ENCODE measurements around the gene SLC25A30. TPM values are rescaled to one million over a fixed set of nuclear protein-coding genes. Genes with fewer than 3 reads are reported as not detected.

SLC25A30 gene
- total and polyA plus RNA-seq, 9 donors = 11.6 to 19.6 (median 14.0) TPM

DNA sequence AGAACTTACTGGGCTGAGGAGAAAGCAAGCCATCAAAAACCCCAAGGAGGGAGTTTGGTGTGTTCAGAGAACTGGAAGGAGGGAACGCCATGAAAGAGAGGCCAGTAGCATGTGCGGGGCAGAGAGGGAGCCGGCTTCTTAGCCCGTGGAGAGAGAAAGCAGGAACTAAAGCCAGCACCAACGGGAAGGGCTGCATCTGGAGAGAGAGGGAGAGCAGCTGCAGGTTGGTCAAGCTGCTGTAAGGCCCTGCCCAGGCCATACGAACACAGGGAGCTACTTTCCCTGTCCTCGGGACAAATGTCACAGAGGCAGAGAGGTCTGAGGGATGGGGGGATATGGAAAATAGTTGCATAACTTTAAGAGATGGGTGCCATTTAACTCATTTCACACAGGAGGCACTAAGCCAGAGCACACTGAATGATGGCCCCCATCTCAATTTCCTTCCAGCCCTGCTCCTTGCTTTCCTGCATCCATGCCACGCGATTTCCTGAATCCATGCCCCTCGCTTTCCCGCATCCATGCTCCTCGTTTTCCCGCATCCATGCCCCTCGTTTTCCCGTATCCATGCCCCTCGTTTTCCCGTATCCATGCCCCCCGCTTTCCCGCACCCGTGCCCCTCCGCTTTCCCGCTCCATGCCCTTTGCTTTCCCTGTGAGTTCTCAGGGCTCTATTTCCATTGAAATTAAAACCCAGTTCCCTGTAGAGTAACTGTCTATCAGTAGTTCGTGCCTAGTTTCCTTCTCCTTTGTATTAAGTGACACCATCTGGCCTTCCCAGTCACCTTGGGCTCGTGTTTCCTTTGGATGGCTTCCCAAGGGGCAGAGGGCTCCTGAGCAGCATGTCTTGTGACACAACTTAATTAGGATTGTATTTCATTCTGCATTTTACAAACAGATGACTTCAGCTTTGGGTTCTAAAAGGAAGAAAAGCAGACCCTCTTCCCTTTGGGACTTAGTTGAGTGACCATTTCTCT, 45.7 kb downstream of the SLC25A30 start:
- H3K4me1 ChIP-seq (ENCODE audit: control insufficient read depth, insufficient read depth, low read length) = peaks cover 23% of the 10 kb centered on the region
- H3K36me3 ChIP-seq (ENCODE audit: control insufficient read depth, insufficient read depth, low read length) = peaks cover 6% of the 10 kb centered on the region
- H3K27me3 ChIP-seq (ENCODE audit: control insufficient read depth, insufficient read depth, low read length) = no peaks in the 10 kb centered on the region
- 78% methylated on average over 21 of the region's 24 CpGs for WGBS (ENCODE audit: insufficient coverage)
- DNase-seq = no peak
- no peak overlapping the region for H3K27ac ChIP-seq (ENCODE audit: low read length)
- H3K9me3 ChIP-seq (replicated peaks; ENCODE audit: control insufficient read depth, low read depth, low read length) = no peaks in the 10 kb centered on the region
- H3K4me3 ChIP-seq (ENCODE audit: low read length) = no peak overlapping the region

DNA sequence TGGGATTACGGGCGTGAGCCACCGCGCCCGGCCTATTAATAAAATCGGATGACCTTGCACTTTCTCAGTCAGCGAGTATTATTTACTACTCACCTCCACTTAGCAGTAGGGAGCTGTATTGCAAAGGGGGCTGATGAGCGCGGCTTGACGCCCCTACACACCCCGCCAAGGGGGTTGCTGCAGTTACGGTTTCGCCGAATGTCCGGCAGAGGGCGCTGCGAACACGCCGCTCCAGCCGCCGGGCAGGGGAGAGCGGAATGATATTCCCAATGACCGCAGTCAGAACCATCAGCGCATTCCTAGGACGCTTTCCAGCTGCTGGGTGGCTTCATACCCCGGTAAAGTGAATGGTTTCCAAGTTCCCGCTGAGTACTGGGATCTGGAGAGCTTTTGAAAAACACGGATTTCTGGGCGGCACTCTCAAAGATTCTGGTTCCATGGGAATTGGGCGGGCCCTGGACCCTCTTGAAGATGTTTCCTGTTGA, 47.2 kb downstream of the SLC25A30 start:
- H3K27me3 ChIP-seq (ENCODE audit: control insufficient read depth, insufficient read depth, low read length) = no peaks in the 10 kb centered on the region
- H3K9me3 ChIP-seq (replicated peaks; ENCODE audit: control insufficient read depth, low read depth, low read length) = no peaks in the 10 kb centered on the region
- H3K36me3 ChIP-seq (ENCODE audit: control insufficient read depth, insufficient read depth, low read length) = peaks cover 6% of the 10 kb centered on the region
- H3K4me3 ChIP-seq (ENCODE audit: low read length) = no peak overlapping the region
- peak overlapping the region; percentile 29 for H3K27ac ChIP-seq (ENCODE audit: low read length)
- peaks cover 23% of the 10 kb centered on the region for H3K4me1 ChIP-seq (ENCODE audit: control insufficient read depth, insufficient read depth, low read length)
- 9% methylated on average over 19 of the region's 30 CpGs for WGBS (ENCODE audit: insufficient coverage)
- DNase-seq = peak; percentile 77

- no peaks in the 10 kb centered on the region for H3K27me3 ChIP-seq (ENCODE audit: control insufficient read depth, insufficient read depth, low read length)
- no peak for DNase-seq
- 96% methylated on average over 4 of the region's 4 CpGs for WGBS (ENCODE audit: insufficient coverage)
- peaks cover 14% of the 10 kb centered on the region for H3K36me3 ChIP-seq (ENCODE audit: control insufficient read depth, insufficient read depth, low read length)
- H3K27ac ChIP-seq (ENCODE audit: low read length) = no peak overlapping the region
- H3K4me3 ChIP-seq (ENCODE audit: low read length) = no peak overlapping the region
- peaks cover 18% of the 10 kb centered on the region for H3K4me1 ChIP-seq (ENCODE audit: control insufficient read depth, insufficient read depth, low read length)
- no peaks in the 10 kb centered on the region for H3K9me3 ChIP-seq (replicated peaks; ENCODE audit: control insufficient read depth, low read depth, low read length)
These were observed 49.1 kb downstream of the SLC25A30 start for GRCh38 chr13:45369116-45369515.

- Histone ChIP-seq H3K27ac (ENCODE audit: low read length) (no peak overlapping the region), H3K27me3 (ENCODE audit: control insufficient read depth, insufficient read depth, low read length) (no peaks in the 10 kb centered on the region), H3K36me3 (ENCODE audit: control insufficient read depth, insufficient read depth, low read length) (peaks cover 16% of the 10 kb centered on the region), H3K4me1 (ENCODE audit: control insufficient read depth, insufficient read depth, low read length) (peaks cover 18% of the 10 kb centered on the region), H3K9me3 (replicated peaks; ENCODE audit: control insufficient read depth, low read depth, low read length) (peaks cover 3% of the 10 kb centered on the region), H3K4me3 (ENCODE audit: low read length) (no peak overlapping the region)
- WGBS (ENCODE audit: insufficient coverage) = 69% methylated on average over 3 of the region's 3 CpGs
- DNase-seq = no peak
These were observed 49.6 kb downstream of the SLC25A30 start for GRCh38 chr13:45368571-45368970.

DNA sequence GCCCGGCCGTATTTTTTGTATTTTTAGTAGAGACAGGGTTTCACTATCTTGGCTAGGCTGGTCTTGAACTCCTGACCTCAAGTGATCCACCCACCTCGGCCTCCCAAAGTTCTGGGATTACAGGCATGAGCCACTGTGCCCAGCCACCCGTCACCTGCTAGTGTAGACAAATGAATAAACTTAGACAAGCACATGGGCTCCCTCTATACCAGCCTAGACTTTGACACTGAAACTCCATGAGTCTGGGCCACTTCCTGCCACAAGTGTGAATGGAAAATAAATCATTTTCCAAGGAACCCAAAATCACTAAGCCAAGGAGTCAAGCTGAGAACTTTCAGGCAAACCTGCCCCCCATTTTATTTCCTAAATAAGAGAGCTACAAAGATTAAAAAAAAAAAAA, 50.2 kb downstream of the SLC25A30 start:
- Histone ChIP-seq H3K9me3 (replicated peaks; ENCODE audit: control insufficient read depth, low read depth, low read length) (peaks cover 5% of the 10 kb centered on the region), H3K36me3 (ENCODE audit: control insufficient read depth, insufficient read depth, low read length) (peaks cover 18% of the 10 kb centered on the region), H3K4me3 (ENCODE audit: low read length) (no peak overlapping the region), H3K27ac (ENCODE audit: low read length) (no peak overlapping the region), H3K27me3 (ENCODE audit: control insufficient read depth, insufficient read depth, low read length) (no peaks in the 10 kb centered on the region), H3K4me1 (ENCODE audit: control insufficient read depth, insufficient read depth, low read length) (peaks cover 16% of the 10 kb centered on the region)
- DNase-seq = no peak
- 85% methylated on average over 4 of the region's 4 CpGs for WGBS (ENCODE audit: insufficient coverage)

DNA sequence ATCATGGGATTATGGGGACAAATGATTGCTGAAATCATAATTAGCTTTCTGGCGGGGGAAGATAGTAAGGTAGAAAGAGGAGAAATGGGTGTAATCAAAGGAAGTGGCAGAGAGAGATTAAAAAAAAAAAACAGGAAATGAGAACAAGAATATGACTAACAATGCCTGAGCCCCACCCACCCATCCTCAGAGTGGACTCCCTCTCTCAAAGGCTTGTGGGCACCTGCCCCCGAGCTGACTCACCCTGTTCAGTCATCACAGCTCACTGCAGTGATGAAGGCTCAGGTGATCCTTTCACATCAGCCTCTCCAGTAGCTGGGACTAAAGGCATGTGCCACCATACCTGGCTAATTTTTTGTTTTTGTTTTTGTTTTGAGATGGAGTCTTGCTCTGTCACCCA, 50.8 kb downstream of the SLC25A30 start:
- Histone ChIP-seq H3K27ac (ENCODE audit: low read length) (no peak overlapping the region), H3K4me3 (ENCODE audit: low read length) (no peak overlapping the region), H3K9me3 (replicated peaks; ENCODE audit: control insufficient read depth, low read depth, low read length) (peaks cover 10% of the 10 kb centered on the region), H3K36me3 (ENCODE audit: control insufficient read depth, insufficient read depth, low read length) (peaks cover 24% of the 10 kb centered on the region), H3K27me3 (ENCODE audit: control insufficient read depth, insufficient read depth, low read length) (no peaks in the 10 kb centered on the region), H3K4me1 (ENCODE audit: control insufficient read depth, insufficient read depth, low read length) (peaks cover 10% of the 10 kb centered on the region)
- DNase-seq = no peak
- WGBS (ENCODE audit: insufficient coverage) = 80% methylated on average over 1 of the region's 2 CpGs

GRCh38 chr13:45365558-45365885, 52.7 kb downstream of the SLC25A30 start:
- H3K27ac ChIP-seq (ENCODE audit: low read length) = no peak overlapping the region
- peaks cover 10% of the 10 kb centered on the region for H3K9me3 ChIP-seq (replicated peaks; ENCODE audit: control insufficient read depth, low read depth, low read length)
- DNase-seq = no peak
- H3K4me1 ChIP-seq (ENCODE audit: control insufficient read depth, insufficient read depth, low read length) = no peaks in the 10 kb centered on the region
- no peaks in the 10 kb centered on the region for H3K27me3 ChIP-seq (ENCODE audit: control insufficient read depth, insufficient read depth, low read length)
- no peak overlapping the region for H3K4me3 ChIP-seq (ENCODE audit: low read length)
- WGBS (ENCODE audit: insufficient coverage) = no CpG with 5 or more reads among the region's 4 CpGs
- H3K36me3 ChIP-seq (ENCODE audit: control insufficient read depth, insufficient read depth, low read length) = peaks cover 33% of the 10 kb centered on the region

GRCh38 chr13:45364876-45365557, 53.2 kb downstream of the SLC25A30 start:
- 93% methylated on average over 3 of the region's 10 CpGs for WGBS (ENCODE audit: insufficient coverage)
- H3K9me3 ChIP-seq (replicated peaks; ENCODE audit: control insufficient read depth, low read depth, low read length) = peaks cover 10% of the 10 kb centered on the region
- H3K4me1 ChIP-seq (ENCODE audit: control insufficient read depth, insufficient read depth, low read length) = no peaks in the 10 kb centered on the region
- no peak for DNase-seq
- peaks cover 35% of the 10 kb centered on the region for H3K36me3 ChIP-seq (ENCODE audit: control insufficient read depth, insufficient read depth, low read length)
- H3K4me3 ChIP-seq (ENCODE audit: low read length) = no peak overlapping the region
- no peak overlapping the region for H3K27ac ChIP-seq (ENCODE audit: low read length)
- no peaks in the 10 kb centered on the region for H3K27me3 ChIP-seq (ENCODE audit: control insufficient read depth, insufficient read depth, low read length)

DNA sequence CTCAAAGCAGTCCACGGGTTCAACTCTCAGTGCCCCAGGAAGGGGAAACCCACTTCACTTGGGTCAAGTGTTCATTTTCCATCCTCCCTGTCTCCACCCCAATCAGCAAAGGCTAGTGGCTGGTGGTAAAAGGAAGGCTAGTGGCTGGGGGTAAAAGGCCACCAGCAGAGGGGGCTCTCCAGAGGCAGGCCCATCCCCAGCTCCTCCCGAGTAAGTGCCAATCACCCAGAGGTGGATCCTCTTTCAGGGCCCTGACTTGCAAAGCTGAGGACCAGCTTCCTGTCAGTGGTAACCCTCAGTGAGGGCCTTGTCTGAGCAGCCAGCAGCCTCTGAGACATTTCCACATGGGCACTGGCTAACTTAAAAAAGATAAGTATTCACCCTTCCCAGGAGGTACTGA, 55.2 kb downstream of the SLC25A30 start:
- WGBS (ENCODE audit: insufficient coverage) = 83% methylated on average over 1 of the region's 2 CpGs
- Histone ChIP-seq H3K9me3 (replicated peaks; ENCODE audit: control insufficient read depth, low read depth, low read length) (peaks cover 10% of the 10 kb centered on the region), H3K27ac (ENCODE audit: low read length) (no peak overlapping the region), H3K4me3 (ENCODE audit: low read length) (no peak overlapping the region), H3K4me1 (ENCODE audit: control insufficient read depth, insufficient read depth, low read length) (no peaks in the 10 kb centered on the region), H3K36me3 (ENCODE audit: control insufficient read depth, insufficient read depth, low read length) (peaks cover 47% of the 10 kb centered on the region), H3K27me3 (ENCODE audit: control insufficient read depth, insufficient read depth, low read length) (no peaks in the 10 kb centered on the region)
- no peak for DNase-seq

GRCh38 chr13:45361596-45362206, 56.5 kb downstream of the SLC25A30 start:
- Histone ChIP-seq H3K4me1 (ENCODE audit: control insufficient read depth, insufficient read depth, low read length) (no peaks in the 10 kb centered on the region), H3K27me3 (ENCODE audit: control insufficient read depth, insufficient read depth, low read length) (no peaks in the 10 kb centered on the region), H3K9me3 (replicated peaks; ENCODE audit: control insufficient read depth, low read depth, low read length) (peaks cover 10% of the 10 kb centered on the region), H3K27ac (ENCODE audit: low read length) (no peak overlapping the region), H3K4me3 (ENCODE audit: low read length) (no peak overlapping the region), H3K36me3 (ENCODE audit: control insufficient read depth, insufficient read depth, low read length) (peaks cover 55% of the 10 kb centered on the region)
- WGBS (ENCODE audit: insufficient coverage) = 97% methylated on average over 14 of the region's 14 CpGs
- no peak for DNase-seq

Measured in muscle of leg (tissue), 11 donors.